HG03571 (cell line): ENCODE measurements around the gene SLC4A5.
"Not testable (repeated sequence)": the region's sequence is repeated elsewhere in the genome, so short reads cannot be mapped to it uniquely, and the experiment has no call there.

Source experiments
- ATAC-seq: cut with Tn5 transposase; IDR thresholded peaks from one replicate; pipeline ENCODE4 v1.9.1; 2021; ENCODE audit not compliant: unreplicated experiment

The SLC4A5 gene

DNA sequence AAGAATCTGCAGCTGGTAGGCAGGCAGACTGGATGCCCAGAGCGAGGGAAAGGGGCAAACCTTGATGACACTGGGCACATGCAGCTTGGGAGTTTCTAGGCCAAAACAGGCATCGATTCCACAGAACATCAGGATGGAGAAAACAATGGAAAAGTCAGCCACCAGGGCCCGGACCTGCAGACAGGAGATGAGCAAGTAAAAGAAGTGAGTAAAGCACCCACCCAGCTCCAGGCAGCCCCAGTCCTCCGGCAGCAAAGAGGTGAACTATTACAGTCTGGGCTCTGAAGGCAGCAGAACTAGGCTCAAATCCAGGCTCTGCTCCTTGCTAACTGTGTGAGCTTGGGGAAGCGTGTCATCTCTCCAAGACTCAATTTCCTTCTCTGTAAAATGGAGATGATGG is 108.2 kb downstream of the SLC4A5 start:
- ATAC-seq = no peak

DNA sequence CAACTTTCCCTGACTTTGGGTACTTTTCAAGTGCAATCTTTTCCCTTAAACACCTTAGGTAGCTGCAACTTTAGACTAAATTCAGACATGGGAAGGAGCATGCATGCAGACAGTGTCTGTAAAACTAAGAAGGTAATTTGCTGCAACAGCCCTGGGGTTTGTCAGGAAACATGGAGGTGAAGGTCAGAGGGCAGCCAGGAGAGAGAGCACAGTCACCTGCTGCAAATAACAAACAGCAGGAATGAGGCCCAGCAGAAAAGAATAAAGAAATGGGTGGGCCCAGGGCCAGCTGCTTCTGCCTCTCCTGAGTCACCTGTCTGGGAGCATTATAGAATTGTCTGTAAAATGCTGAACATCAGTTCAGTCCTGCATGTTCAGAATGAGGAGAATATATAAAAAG is 109.6 kb downstream of the SLC4A5 start:
- no peak for ATAC-seq

DNA sequence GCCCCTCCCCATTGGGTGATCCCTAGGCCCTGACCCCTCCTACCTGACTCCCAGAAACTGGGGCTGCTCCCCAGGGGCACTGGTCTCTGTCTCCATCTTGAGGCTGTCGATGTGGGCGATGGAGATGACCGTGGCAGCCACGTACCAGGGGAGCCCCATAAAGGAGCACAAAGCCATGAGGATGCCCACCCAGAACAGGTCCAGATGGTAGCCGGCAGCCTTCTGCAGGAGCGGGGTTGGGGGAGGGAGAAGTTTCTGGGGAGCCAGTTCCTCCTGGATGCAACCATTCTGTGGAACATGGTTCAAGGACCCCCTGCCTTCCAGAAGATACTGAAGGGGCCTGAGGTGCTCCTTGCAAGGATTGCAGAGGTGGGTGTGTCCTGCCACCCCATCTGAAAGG is 110.8 kb downstream of the SLC4A5 start:
- ATAC-seq = no peak

DNA sequence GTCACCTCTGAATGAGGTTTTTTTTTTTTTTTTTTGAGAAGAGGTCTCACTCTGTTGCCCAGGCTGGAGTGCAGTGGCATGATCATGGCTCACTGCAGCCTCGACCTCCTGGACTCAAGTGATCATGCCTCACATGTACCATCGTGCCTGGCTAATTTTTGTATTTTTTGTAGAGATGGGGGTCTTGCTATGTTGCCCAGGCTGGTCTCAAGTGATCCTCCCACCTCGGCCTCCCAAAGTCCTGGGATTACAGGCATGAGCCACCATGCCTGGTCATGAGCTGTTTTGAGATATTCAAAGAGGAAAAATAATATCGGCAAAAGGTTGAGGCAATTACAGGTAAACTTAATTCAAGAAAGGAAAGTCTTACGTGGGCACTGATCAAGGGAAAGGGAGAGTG is 113.4 kb downstream of the SLC4A5 start:
- ATAC-seq = not testable (repeated sequence)

DNA sequence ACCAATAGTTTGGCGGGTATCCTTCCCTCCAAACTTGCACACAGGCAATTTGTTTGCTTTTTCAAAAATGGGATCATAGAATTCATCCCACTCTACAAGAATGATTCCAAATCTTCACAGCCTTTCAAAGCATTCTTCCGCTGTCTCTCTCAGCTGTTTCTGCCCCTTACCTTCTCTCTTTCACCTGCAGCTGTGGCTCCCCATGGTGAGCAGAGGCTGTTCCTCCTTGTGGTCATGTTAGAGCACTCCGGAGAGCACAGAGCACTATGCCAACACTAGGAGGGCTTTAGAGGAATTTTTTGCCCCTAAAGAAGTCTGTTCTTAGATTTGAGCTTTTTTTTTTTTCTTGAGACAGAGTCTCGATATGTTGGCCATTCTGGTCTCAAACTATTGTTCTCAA is 114.4 kb downstream of the SLC4A5 start:
- no peak for ATAC-seq

DNA sequence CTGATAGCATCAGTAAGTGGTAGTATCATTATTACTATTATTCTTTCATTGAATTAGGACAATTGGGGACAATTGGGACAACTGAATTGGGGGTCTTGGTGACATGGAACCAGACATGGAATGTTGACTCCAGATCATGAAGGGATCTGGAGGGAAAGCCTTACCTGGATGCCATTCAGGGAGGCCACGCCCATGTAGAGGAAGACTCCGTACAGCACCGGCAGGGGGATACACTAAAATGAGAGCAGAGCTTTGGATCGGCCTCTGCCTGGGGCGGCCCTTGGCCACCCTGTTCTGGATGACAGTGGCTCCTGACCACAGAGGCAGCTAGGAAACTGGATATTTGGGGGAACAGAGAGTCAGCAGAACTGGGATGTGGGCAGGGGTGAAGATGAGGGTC is 115.6 kb downstream of the SLC4A5 start:
- ATAC-seq = no peak

DNA sequence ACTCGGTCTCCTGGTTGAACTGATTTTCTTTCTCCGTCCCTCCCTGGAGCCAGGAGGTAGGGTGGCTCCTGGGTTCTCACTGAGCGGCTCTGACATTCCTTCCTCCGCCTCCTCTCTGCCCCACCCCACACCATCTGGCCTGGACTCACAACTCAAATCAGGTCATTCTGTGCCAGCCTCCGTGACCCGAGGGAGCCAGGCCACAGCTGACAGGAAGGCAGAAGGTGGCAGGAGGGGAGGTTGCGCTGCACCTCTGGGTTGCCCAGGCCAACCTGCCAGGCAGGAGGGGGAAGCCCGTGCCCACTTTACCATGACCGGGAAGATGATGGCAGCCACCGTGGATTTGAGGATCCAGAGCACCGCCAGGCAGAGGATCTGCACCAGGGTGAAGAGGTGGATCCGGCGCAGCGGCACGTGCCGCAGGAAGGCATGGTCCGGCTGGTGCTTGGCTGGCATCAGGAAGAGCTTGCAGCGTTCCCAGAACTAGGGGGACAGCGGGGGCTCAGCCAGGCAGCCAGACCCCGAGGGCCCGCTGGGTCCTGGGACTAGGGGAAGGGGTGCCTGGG is 116.5 kb downstream of the SLC4A5 start:
- ATAC-seq = no peak

DNA sequence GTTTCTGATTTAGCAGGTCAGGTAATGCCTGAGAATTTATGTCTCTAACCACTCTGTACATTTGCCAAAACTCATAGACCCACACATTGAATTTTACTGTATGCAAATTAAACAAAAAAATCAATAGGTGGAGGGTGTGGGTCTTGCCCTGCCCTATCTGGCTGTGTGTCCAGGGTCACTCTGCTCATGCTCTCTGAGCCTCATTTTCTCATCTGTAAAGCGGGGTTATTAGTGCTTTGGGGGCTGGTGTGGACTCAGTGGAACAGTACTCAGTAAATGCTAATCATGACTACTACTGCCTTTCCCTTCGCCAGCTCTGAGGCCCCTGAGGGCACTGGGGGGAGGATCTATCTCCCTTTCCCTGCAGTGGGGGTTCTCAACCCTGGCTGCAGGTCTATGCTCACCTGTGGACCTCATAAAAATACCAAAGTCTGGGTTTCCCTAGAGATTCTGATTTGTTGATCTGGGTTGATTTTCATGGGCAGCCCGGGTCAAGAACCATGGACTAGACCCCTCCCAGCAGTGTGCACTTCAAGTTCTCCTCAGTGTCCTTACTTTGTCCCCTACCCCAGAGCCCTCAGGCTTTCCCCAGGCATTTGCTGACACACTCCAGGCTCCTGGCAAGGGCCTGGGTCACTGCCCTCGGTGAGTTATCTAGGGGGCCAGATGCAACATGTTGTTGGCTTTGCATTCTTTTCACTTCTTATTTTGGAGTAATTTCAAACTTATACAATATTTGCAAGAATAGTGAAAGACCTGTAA is 117.3 kb downstream of the SLC4A5 start:
- ATAC-seq = no peak

DNA sequence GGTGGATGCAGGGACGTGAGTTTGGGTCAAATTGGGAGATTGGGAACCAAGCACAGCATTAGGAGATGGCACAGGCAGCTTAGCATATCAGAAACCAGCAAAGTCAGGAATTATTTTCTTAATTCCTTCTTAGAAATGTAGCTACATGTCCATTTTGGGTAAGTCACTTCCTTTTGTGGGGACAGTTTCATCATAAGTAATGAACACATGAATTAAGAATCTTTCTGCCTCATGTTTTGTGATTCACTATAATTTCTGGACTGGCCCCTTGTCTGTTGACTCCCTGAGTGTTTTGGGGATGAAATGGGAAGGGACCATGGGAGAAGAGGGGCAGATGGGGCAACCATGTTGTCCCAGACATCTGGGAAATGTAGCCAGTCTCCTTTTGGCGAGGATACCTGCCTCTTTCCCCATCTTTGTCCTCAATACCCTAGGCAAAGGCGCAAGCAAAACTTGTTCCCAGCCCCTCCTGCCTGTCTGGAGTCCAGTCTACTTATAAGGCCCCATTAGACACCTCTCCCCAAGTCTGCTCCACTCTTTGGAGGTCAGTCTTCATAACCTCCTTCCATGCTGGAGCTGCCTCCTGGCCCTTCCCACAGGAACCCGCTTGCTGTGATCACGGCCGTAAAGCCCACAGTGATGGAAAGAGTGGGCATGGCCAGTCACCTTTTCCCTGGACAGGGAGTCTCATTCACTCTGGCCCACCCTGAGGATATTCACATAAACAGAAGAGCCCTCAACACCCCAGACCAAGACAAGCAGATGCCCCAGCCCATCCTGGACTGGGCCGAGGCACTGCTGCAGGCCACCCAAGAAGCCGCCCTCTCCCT is 119.1 kb downstream of the SLC4A5 start:
- no peak for ATAC-seq

DNA sequence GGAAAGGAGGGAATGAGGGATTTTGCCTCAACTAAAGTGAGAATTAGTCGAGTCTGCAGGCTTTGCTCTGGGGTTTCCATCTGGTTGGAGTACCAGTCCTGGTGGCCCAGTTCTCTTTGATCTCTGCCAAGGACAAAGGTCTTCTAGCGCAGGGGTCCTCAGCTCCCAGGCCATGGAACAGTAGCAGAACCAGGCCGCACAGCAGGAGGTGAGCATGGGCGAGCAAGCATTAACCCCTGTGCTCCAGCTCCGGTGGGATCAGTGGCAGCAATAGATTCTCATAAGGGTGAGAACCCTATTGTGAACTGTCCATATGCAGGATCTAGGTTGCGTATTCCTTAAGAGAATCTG is 120.9 kb downstream of the SLC4A5 start:
- ATAC-seq = no peak

DNA sequence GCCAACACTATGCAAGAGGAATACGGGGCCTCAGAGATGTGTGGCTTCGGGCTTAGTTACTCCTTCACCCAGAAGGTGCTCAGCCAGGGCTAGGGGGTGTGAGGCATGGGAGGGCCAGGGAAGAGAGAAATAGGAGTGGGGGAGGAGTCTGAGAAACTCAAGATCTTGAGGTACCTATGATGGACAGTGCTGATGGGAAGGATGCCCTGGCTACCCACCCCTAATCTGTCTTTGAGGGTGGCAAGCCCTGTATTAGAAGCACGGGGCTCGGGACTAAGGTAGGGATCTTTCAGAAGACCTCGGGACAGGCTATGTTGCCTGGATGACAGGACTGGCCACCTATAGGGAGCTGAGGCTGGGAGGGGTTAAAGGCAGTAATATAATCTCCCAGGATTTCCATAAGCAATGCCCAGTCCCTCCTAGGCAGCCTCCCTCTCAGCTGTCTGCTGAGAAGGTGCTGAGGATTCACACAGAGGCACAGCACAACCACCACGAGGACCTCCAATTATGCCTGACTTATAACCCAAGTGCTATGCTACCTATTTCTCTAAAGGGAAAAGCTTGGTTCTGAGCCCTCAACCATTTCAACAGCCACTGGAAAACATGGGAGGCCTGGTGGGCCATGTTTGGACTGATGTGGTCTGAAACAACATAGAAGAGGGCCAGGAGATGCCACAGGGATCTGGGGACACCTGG is 121.5 kb downstream of the SLC4A5 start:
- no peak for ATAC-seq

DNA sequence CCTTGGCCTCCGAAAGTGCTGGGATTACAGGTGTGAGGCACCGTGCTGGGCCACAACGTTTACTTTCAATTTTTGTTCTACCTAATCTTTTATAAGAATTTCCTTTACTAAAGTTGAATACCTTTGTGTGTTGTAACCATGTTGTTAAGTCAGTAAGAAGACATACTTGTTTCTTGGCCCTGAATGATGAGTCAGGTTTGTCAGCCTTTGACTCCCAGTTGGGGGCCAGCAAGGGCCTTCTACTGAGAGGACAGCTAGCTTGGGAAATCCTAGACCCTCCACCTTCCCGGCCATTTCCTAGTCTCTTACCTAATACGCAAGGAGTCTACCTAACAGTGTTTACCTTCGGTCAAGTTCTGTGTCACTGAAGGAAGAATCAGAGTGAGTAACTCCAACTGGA is 122.1 kb downstream of the SLC4A5 start:
- ATAC-seq = no peak

DNA sequence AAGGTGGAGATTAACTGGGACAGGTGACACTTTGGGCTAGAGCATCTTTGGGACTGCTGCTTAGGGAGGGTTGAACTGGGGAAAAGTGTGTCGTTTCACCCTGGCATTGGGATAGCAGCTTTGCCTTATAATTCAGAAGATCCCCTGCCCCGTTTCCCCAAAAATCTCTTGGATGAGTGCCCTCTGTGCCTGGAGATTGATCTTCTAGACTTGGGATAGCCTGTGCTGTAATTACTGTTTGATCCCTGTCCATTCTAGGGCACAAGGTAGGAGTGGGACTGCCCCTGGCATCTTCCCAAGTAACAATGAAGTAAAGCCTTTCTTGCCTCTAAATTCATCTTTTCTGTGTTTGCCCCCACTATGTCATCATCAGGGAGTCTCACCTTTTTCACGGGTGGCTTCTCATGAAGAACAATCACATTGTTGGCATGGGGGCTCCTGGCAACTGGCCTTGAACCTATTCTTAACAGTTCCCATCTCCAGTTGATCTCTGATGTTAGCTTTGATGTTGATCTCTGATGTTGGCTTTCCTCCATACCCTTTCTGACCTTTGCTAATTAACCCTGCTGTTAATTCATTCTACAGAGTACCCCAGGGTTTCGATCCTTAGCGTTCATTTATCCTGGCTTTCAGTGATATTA is 123.2 kb downstream of the SLC4A5 start:
- no peak for ATAC-seq

DNA sequence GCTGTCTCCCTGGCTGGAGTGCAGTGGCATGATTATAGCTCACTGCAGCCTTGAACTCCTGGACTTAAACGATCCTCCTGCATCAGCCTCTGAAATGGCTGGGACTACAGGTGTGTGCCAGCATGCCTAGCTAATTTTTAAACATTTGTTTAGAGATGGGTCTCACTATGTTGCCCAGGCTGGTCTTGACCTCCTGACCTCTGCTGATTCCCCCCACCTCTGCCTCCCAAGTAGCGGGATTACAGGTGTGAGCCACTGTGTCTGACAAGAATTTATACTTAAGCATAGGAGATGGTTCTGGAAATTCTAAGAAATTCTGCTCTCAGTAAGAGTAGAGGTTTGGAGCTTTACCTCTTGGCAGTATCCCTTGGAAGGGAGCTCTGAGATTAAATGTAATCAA is 126.6 kb downstream of the SLC4A5 start:
- ATAC-seq = no peak

DNA sequence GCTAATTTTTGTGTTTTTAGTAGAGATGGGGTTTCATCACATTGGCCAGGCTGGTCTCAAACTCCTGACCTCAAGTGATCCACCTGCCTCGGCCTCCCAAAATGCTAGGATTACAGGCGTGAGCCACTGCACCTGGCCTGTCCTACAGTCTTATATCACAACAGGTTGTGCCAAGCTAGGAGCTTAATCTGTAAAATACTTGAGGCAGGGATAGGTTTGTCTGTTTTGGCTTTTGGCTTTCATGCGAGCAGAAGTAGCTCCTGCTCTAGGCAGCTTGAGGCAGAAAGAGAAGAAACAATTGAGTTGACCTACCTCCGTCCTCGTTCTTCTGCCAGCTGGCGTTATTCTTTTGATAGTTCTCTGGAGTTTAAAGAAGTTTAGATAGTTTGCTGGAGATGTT is 127.4 kb downstream of the SLC4A5 start:
- ATAC-seq = not testable (repeated sequence)

DNA sequence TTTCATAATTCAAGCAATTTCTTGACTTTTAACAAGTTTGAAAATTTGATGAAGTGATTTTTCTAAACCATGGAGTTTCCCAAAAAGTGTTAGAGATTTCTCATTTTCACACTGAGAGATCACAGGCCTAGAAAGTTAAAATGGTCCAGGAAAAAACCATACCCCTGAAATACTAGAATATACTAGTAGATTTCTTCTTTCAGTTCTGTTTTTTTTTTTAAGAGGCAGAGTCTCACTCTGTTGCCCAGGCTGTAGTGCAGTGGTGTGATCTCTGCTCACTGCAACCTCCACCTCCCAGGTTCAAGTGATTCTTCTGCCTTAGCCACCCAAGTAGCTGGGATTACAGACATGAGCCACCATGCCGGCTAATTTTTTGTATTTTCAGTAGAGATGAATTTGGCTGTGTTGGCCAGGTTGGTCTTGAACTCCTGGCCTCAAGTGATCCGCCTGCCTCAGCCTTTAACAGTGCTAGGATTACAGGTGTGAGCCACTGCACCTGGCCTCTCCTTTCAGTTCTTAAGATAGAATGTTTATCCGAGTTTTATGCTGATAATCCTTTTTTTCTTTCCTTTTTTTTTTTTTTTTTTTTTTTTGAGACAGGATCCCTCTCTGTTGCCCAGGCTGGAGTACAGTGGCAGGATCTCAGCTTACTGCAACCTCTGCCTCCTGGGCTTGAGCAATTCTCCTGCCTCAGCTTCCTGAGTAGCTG is 130.4 kb downstream of the SLC4A5 start:
- no peak for ATAC-seq

DNA sequence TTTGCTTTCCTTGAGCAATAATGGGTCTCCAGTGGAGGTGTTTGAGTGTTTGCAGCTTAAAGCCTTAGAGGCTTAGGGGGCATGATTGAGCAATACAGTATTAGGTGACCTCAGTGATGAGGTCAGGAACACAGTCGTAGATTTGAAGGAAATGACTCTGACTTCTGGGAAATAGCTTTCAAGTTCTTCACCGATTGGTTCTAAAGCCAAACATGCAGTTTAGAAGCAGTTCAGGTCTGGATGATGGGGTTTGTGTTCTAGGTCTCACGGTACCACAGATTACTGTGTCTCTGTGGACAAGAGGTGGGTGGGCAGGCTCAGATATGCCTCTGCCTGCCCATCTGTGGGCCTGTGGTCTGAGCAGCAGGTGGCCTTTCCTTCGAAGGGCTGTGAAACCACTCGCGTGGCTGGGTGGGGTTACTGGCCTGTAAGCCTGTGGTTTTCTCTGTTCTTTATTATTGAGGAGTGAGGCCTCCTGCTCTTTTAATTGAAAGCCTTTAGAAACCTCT is 137.0 kb downstream of the SLC4A5 start:
- ATAC-seq = peak; percentile 79

DNA sequence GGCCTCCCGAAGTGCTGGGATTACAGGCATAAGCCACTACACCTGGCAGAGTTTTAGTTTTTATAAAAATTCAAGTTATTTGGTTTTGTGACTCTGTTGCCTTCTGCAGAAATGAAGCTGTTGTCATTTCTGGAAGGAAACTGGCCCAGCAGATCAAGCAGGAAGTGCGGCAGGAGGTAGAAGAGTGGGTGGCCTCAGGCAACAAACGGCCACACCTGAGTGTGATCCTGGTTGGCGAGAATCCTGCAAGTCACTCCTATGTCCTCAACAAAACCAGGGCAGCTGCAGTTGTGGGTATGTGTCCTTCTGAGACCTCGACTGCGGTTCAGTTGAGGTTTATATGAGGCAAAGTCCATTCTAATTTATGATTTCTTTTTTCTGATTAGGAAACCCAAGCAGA is 137.6 kb downstream of the SLC4A5 start:
- no peak for ATAC-seq

DNA sequence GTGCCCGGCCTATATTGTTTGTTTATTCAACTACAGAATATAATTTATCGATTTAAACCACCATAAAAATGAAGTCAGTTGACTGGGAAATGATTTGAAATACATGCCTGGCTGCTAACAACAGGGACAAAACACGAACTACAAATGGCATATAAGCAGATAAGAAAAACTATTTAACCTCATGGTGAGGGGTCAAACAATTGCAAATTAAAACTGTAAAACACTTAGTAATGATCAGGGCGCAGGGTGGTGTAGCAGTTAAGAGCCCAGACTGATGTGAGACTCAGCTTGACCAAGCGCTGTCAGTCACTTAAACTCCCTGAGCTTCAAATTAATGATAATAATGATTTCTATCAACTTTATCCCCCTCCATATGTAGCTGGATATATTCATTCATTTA is 138.1 kb downstream of the SLC4A5 start:
- ATAC-seq = no peak

DNA sequence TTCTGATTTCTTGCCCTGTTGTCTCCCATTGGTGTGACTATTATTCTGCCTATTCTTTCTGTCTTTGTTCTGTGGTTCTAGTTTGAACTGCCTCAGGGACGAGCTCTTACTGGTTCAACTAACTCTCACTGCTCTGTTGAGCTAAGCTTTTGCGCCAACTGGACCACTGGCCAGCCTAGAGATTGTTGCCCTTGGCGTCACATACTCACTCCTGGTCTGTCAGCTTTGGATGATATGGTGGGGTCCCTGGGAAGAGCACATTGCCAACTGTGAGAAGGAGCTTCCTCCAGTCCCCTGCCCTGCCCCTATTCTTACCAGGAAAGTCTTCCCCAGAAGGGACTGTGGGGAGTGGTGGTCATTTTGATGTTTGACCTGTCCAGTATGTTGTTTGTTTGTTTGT is 138.8 kb downstream of the SLC4A5 start:
- ATAC-seq = no peak
